ENCODE measurements around the gene MAGOHB. TPM values are rescaled to one million over a fixed set of nuclear protein-coding genes. Genes with fewer than 3 reads are reported as not detected.

Gene MAGOHB
- total RNA-seq, 1 experiment from 2014 or later: 64.5 TPM

- Histone ChIP-seq H3K4ac (ENCODE audit: low read depth, low read length) (no peak overlapping the region), H4K5ac (ENCODE audit: insufficient read length, low read depth, low read length) (no peak overlapping the region), H3K79me2 (ENCODE audit: insufficient read depth, low read length) (no peaks in the 10 kb centered on the region), H4K20me1 (ENCODE audit: control insufficient read depth, insufficient read depth, insufficient read length) (no peaks in the 10 kb centered on the region), H4K8ac (replicated peaks; ENCODE audit: insufficient read length, low read depth, low read length) (no peak overlapping the region), H3K4me2 (ENCODE audit: insufficient read depth, insufficient read length, low read length) (no peak overlapping the region), H3K56ac (ENCODE audit: insufficient read length, low read depth, low read length) (no peak overlapping the region), H3K18ac (ENCODE audit: insufficient read length, low read depth, low read length) (no peak overlapping the region), H2AFZ (ENCODE audit: low read length) (no peak overlapping the region), H2BK120ac (ENCODE audit: low read depth, low read length, poor library complexity, severe bottlenecking) (no peak overlapping the region), H3K9me3 (ENCODE audit: control insufficient read depth, low read depth, low read length) (no peaks in the 10 kb centered on the region), H2AK5ac (ENCODE audit: insufficient read length, low read length) (no peak overlapping the region), H3K23ac (ENCODE audit: insufficient read length, low read depth, low read length) (no peak overlapping the region), H2BK15ac (ENCODE audit: low read depth, low read length) (no peak overlapping the region), H4K91ac (ENCODE audit: insufficient read length, low read depth, low read length) (no peak overlapping the region), H3K27me3 (ENCODE audit: insufficient read depth, low read length) (no peaks in the 10 kb centered on the region), H2BK20ac (ENCODE audit: low read depth, low read length, poor library complexity, severe bottlenecking) (no peak overlapping the region), H3K79me1 (ENCODE audit: insufficient read depth, low read depth, low read length, poor library complexity, severe bottlenecking) (no peaks in the 10 kb centered on the region), H2BK12ac (ENCODE audit: insufficient read length, low read depth, low read length) (no peak overlapping the region), H3K4me1 (ENCODE audit: insufficient read depth, low read length) (no peaks in the 10 kb centered on the region), H3K14ac (ENCODE audit: insufficient read depth, low read length) (no peak overlapping the region), H3T11ph (ENCODE audit: low read length) (no peak overlapping the region), H3K9ac (ENCODE audit: extremely low read depth, insufficient read length, low read length) (no peak overlapping the region), H3K27ac (ENCODE audit: insufficient read length, low read depth, low read length) (no peak overlapping the region), H2BK5ac (ENCODE audit: insufficient read length, low read length) (no peak overlapping the region), H3K23me2 (ENCODE audit: insufficient read length, low read depth, low read length, poor library complexity, severe bottlenecking) (no peaks in the 10 kb centered on the region)
- H3K9me3 Mint-ChIP-seq: no peaks in the 10 kb centered on the region; a peak in 1 of 5 replicates
- TF ChIP-seq CTCF (conservative IDR thresholded peaks at IDR 0.05): no peak
- no peaks in the 10 kb centered on the region for H3K4me1 Mint-ChIP-seq
- no peak overlapping the region for H3K4me3 Mint-ChIP-seq
- DNase-seq: no peak
- H3K36me3 Mint-ChIP-seq (ENCODE audit: insufficient read depth in 1 of 3, low read depth in 3 of 3): peaks cover 0 to 6% (median 0%) of the 10 kb centered on the region in 3 experiments; a peak in 3 of 7 replicates
- no CpG with 5 or more reads among the region's 1 CpG for WGBS (ENCODE audit: extremely low coverage, insufficient read length, low lambda C conversion rate)
- no peak overlapping the region for H3K27ac Mint-ChIP-seq
- no peaks in the 10 kb centered on the region for H3K27me3 Mint-ChIP-seq (ENCODE audit: low read depth)
Observed at GRCh38 chr12:10621278-10621677, 7.9 kb upstream of the MAGOHB start.
